HG02852 (cell line): Measurements from ENCODE around the gene SLC1A5.
"Not testable (repeated sequence)": the region's sequence is repeated elsewhere in the genome, so short reads cannot be mapped to it uniquely, and the experiment has no call there.

Source experiments
- ATAC-seq: cut with Tn5 transposase; IDR thresholded peaks from one replicate; pipeline ENCODE4 v1.9.1; 2021; ENCODE audit warnings: mild to moderate bottlenecking, moderate library complexity; ENCODE audit not compliant: unreplicated experiment

The SLC1A5 gene

DNA sequence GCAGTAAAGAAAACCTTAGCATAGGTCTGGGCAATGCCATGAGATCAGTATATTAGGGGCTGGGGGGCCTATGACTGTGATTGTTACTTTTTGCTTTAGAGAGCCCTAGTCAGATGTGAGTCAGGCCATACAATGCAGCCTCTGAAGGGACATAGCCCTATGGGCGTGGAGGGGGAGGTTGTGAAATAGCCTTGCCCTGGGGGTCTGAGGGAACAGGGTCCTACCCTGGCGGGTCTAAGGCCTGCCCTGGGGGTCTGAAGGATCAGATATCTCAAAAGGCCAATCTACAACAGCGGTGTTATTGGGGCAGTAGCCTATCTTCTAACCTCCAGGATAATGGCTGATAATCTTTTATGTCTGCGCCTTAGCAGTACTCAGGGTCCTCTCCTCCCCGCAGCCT is 13.8 kb upstream of the SLC1A5 start:
- no peak for ATAC-seq

DNA sequence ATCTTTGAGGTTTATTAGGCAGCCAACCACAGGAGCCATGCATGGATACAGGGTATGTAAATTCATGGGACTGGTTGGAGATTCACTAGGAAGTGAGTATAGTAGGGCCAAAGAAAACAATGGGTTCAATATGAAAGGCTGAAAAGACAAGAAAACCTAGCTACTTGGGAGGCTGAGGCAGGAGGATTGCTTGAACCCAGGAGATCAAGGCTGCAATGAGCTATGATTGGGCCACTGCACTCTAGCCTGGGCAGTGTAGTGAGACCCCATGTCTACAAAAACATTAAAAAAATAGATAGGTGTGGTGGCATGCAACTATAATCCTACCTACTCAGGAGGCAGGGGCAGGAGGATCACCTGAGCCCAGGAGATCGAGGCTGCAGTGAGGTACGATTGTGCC is 10.3 kb upstream of the SLC1A5 start:
- no peak for ATAC-seq

DNA sequence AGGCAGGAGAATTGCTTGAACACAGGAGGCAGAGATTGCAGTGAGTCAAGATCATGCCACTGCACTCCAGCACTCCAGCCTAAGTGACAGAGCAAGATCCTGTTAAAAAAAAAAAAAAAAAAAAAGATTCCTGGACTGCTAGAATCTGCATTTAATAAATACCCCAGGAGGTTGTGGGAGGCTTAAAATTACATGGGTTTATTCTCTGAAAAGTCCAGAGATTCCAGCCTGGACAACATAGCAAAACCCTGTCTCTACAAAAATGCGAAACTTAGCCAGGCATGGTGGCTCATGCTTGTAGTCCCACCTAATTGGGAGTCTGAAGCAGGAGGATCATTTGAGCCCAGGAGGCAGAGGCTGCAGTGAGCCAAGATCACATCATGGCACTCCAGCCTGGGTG is 9.5 kb upstream of the SLC1A5 start:
- ATAC-seq, result no peak

- no peak for ATAC-seq
These were observed 3.5 kb upstream of the SLC1A5 start for GRCh38 chr19:46791944-46792343.

DNA sequence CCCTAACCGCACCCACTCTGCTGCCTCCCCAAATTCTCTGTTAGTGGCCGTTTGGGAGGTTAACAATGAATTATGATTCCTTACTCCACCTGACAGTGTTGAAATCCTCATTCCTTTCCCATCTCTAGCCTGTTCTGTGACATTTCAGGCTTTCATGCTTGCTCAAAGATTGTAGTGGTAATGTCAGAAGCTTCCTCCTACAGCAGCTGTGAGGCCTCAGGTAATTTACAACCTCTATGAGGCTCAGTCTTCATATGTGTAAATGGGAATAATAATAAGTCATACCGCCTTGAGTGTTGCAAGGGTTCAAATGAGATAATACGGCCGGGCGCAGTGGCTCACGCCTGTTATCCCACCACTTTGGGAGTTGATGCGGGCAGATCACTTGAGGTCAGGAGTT is 977 bp upstream of the SLC1A5 start:
- no peak for ATAC-seq

- ATAC-seq, result no peak
These were observed 559 bp upstream of the SLC1A5 start for GRCh38 chr19:46788968-46789338.

GRCh38 chr19:46787331-46788261 is 798 bp downstream of the SLC1A5 start:
- no peak for ATAC-seq

- no peak for ATAC-seq
These were observed 1.4 kb downstream of the SLC1A5 start for GRCh38 chr19:46787040-46787330.

GRCh38 chr19:46786236-46787039 is 2.0 kb downstream of the SLC1A5 start:
- ATAC-seq, result no peak

- no peak for ATAC-seq
These were observed 2.5 kb downstream of the SLC1A5 start for GRCh38 chr19:46785980-46786235.

- ATAC-seq, result no peak
These were observed 3.1 kb downstream of the SLC1A5 start for GRCh38 chr19:46785054-46785979.

DNA sequence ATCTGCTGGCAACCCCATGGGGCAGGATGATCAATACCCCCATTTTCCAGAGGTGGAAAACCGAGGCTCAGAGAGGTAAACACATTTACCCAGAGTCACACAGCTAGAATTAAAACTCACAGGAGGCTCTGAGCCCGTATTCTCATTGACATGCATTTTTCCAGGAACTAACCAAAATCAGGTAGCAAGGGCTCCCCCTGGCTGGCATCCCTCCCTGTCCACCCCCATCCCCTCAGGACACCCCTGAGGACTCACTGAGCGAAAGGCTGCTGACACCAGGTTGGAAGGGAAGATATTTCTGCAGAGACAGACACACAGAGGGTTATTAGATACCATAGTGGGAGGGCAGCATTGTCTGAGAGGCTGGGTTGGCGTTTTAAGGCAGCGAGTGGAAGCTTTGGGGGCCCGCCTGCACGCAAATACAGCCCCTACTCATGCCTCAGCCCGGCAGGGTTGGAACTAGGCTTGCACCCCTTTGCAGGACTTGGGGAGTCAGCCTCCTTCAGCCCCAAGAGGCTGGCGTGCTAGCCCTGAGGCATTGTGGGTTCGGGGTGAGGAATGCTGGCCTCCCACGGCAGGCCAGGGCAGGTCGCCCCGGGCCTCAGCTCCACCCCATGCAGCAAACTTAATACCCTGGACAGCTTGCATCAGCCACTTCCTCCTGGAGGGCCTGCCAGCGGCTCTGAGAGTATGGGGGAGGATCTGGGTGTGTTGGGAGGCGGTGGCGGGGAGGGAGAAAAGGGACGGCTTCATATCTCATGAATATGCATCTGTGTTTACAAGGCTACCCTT is 3.9 kb downstream of the SLC1A5 start:
- ATAC-seq, result peak; percentile 33

DNA sequence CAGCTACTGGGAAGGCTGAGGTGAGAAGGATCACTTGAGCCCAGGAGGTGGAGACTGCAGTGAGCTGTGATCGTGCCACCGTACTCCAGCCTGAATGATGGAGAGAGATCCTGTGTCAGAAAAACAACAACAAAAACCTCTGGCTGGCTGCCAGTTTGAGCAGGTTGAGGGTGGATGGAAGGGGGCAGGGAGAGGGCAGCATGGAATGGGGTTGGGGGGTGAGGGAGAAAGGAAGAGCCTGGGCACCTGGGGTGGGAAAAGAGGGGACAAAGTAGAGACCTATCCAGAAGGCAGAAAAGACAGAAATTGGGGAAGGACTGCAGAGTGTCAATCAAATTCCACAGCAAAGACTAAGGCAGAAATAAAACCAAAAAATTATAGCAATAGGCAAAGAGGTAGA is 4.7 kb downstream of the SLC1A5 start:
- ATAC-seq, result no peak

- no peak for ATAC-seq
These were observed 5.9 kb downstream of the SLC1A5 start for GRCh38 chr19:46782355-46783019.

- ATAC-seq, result not testable (repeated sequence)
These were observed 10.3 kb downstream of the SLC1A5 start for GRCh38 chr19:46777956-46778645.

DNA sequence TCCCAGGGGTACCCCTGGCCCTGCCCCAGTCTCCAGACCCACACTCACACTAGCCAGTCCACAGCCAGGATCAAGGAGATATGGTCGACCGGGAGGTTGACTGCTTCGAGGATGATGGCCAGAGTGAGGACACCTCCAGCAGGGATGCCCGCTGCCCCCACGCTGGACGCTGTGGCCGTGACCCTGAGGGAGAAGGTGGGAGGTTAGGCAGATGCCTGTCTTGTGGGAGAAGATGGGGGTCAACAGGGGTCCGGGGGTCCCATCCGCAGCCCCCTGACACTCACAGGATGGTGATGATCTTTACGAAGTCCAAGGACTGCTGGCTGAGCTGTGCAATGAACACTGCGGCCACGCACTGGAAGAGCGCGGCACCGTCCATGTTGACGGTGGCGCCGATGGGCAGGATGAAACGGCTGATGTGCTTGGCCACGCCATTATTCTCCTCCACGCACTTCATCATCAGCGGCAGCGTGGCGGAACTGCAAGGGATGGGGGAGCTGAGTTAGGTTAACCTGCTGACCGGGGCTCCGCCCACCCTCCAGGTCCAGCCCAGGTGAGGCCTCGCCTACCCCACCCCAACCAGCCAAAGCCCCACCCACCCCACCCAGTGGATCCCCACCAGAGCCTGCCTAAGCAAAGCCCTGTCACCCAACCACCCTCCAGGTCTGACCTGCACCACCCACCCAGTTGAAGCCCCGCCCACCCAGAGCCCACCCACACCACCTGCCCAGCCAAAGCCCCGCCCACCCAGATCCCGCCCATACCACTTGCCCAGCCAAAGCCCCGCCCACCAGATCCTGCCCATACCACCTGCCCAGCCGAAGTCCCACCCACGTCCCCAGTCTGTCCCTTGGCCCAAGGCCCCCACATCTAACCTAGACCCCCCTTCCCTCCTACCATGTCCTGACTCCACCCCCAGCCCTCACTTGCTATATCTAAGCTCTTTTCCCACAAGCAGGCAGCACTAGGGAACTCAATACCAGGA is 11.2 kb downstream of the SLC1A5 start:
- ATAC-seq, result no peak

DNA sequence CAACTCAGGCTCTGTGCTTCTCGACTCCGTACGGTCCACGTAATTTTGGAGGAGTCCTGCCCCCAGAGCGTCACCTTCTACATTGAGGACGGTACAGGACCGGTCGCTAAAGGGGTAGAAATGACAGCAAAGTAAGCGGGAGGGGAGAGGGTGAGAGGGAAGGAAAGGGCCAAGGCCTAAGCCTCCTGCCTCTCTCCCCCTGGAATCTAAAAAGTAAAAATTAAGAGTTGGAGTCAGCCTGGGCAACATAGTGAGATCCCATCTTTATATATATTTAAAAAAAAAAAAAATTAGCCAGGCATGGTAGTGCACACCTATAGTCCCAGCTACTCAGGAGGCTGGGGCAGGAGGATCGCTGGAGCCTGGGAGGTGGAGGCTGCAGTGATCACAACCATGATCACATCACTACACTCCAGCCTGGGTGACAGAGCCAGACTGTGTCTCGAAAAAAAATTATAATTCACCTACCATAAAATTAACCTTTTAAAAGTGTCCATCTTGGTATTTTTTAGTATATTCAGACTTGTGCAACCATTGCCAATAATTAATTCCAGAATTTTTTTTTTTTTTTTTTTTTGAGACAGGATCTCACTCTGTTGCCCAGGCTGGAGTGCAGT is 12.6 kb downstream of the SLC1A5 start:
- no peak for ATAC-seq

- no peak for ATAC-seq
These were observed 15.4 kb downstream of the SLC1A5 start for GRCh38 chr19:46773018-46773399.
